ENCODE results near the gene ZBTB37.
"Not testable (repeated sequence)": the region's sequence is repeated elsewhere in the genome, so short reads cannot be mapped to it uniquely, and the experiment has no call there.

ZBTB37 gene

DNA sequence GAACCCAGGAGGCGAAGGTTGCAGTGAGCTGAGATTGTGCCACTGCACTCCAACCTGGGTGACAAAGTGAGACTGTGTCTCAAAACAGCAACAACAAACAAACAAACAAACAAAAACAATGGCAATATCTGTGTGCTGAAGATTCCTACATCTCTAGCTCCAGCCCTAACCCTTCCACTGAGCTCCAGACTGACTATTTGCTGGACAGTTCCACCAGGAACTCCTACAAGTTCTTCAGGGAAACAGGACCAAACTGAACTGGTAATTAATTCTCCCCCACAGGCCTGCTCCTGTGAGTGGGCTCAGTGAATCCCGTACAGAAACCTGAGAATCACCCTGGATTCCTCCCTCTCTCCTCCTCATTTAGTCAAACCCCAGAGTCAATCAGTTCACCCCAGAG, 47.4 kb downstream of the ZBTB37 start:
- DNase-seq: no peak

GRCh38 chr1:173916667-173917066, 48.5 kb downstream of the ZBTB37 start:
- no peak for DNase-seq

GRCh38 chr1:173917149-173917548, 49.0 kb downstream of the ZBTB37 start, which contains the start of gene SERPINC1:
Gene SERPINC1, minus strand, starts transcription at chr1:173917327. Its CDS starts 68 bp downstream, at chr1:173917259.
- DNase-seq: no peak

DNA sequence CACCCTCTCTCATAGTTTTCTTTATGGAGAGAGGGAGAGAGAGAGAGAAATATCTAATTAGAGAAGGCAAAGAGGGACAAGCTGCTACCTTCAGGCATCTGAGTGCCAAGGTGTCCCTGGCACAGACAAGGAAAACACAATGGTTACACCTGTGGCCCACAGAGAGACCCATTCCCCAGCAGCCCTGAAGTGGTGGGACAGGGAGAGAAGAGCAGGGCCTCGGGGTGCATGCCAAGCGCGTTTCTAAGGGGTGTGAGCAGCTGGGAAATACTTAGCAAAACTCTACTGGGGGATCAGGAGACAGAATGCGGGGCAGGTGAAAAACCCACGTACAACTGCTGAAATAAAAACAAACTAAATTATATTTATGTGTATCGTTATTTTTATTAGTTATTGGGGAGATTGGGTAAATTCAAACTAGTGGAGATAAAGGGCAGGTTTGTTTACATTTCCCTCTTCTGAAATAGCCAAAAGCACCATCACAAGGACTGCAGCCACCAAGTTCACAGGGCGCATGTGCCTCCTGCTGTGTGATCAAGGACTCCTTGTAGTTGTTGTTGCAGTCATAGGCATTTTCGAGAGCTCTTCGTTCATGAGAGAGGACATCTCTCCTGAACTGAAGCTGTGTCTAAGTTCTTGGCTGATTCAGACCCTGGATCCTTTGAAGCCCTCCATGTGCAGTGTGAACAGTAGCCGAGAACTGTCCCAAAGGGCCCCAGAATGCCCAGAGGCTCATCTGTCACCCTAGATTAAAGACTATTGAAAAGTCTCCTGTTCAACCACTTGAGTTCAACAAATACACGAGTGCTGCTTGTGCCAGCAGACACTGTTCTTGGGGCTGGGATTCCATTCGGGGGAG, 49.7 kb downstream of the ZBTB37 start:
- no peak for DNase-seq

DNA sequence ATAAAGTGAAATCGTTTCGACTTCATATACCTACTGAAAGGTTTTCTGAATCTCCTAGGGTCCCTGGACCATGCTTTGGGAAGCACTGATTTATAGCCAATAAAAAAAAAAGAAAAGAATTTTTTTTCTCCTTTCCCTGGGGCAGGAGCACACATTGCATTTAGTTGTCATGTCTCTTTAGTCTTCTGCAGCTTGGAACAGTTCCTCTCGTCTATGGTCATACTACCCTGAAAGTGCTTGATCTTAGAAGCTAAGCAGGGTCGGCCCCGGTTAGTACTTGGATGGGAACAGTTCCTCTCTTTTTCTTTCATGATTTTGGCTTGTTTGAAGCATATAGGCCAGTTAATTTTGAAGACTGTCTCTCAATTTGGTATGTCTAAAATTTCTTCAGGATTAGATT, 52.7 kb downstream of the ZBTB37 start:
- DNase-seq: no peak

DNA sequence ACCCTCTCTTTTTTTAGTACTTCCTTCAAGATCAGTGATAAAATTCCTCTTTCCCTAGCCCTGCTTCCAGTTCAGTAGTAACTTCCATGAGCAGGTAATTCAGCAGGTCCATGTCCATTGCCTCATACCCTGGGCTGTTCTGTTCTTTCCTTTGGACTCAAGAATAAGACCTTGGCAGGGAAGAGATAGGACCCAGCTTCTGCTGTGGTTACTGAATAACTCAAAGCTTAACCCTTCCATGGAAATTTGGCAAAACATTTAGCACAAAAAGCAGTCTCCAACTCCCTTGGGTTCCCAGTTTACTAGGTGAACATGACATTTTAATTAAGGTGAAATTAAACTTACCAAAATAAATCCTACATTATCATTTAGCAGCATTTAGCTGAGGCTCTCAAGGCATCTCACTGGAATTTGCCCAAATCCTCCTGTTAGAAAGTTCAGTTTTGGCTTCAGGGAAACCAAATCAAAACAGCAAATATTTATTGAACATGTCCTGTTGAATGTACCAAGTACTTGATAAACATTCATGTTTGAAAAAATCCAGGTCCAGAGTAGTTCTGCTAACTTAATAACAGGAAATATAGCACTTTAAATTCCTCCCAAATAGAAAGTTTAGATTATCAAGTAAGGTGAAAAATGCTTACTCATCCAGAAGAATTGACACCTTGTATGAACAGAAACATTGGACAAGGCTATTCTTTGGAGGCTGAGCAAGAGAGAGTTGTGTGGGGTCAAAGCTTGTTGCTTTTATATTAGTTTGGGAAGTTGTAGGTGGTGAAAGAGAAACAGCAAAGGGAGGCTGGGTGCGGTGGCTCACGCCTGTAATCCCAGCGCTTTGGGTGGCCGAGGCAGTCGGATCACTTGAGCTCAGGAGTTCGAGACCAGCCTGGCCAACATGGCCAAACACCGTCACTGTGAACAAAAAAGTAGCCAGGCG, 57.4 kb downstream of the ZBTB37 start:
- DNase-seq: no peak

DNA sequence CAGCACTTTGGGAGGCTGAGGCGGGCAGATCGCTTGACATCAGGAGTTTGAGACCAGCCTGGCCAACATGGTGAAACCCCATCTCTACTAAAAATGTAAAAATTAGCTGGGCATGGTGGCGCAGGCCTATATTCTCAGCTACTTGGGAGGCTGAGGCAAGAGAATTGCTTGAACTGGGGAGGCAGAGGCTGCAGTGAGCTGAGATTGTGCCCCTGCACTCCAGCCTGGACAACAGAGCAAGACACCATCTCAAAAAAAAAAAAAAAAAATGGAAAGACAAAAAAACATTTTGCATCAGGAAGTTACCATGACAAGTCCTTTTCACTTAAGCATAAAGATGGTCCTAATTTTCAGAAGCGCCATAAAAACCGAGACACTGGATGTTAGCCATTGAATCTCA, 62.4 kb downstream of the ZBTB37 start:
- DNase-seq: not testable (repeated sequence)

GRCh38 chr1:173934440-173934839, 66.3 kb downstream of the ZBTB37 start:
- DNase-seq: no peak

DNA sequence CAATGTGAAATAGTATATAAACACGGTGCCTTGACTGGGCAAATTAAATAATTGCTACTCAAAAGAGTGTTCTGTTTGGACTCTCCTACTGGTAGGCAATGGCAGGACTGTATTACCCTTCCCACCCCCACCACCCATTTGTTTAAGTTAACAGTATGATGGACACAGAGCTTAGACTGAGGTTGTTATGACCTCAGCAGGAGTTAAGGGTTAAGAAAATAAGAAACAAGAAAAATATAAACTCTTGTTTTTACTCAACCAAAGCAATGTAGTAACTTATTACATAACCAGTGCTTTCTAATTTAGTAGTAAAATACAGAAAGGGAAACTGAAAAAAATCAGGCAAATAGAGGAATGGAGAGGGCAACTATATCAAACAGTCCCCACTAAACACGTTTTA, 68.9 kb downstream of the ZBTB37 start:
- DNase-seq: no peak

GRCh38 chr1:173946380-173946921, 78.3 kb downstream of the ZBTB37 start:
- DNase-seq: no peak

DNA sequence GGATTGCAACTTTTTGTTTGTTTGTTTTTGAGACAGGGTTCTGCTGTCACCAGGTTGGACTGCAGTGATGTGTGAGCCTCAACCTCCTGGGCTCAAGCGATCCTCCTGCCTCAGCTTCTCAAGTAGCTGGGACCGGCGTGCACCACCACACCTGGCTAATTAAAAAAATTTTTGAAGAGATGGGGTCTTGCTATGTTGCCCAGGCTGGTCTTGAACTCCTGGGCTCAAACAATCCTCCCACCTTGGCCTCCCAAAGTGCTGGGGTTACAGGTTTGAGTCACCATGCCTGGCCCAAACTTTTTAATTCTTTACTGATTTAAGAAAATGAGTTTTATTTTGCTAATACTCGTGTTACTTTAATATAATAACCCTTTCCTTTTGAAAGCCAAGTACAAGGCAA, 80.4 kb downstream of the ZBTB37 start:
- no peak for DNase-seq
